GM18907 (cell line): ENCODE measurements around the gene LGALS9B.
"Not testable (repeated sequence)": the region's sequence is repeated elsewhere in the genome, so short reads cannot be mapped to it uniquely, and the experiment has no call there.

ENCODE experiments used
- ATAC-seq: cut with Tn5 transposase; IDR thresholded peaks from one replicate; pipeline ENCODE4 v1.9.1; 2021; ENCODE audit warnings: mild to moderate bottlenecking, moderate library complexity; ENCODE audit not compliant: unreplicated experiment

Gene LGALS9B

GRCh38 chr17:20469107-20469506 lies 1.8 kb upstream of the LGALS9B start:
- not testable (repeated sequence) for ATAC-seq

- not testable (repeated sequence) for ATAC-seq
Measured at GRCh38 chr17:20466999-20467398, 340 bp downstream of the LGALS9B start.

GRCh38 chr17:20466553-20466952 lies 786 bp downstream of the LGALS9B start:
- not testable (repeated sequence) for ATAC-seq

DNA sequence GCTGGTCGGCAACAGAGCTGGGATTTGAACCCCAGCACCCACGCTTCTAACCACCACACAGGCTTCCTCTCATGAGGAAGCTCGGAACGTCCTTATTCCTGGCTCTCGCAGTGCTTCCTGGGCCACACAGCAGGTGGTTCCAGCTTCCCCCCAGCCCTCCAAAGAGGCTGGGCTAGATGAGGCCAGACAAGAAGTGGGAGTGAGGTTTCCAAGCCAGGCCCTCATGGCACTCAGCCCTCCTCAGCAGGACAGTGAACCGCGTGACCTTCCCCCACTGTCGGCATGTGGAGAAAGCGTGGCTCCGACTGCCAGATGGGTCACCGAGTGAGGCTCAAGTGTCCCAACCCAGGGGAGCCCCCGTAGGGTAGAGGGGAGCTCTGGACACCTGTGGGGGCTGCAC lies 1.8 kb downstream of the LGALS9B start:
- ATAC-seq = not testable (repeated sequence)

- ATAC-seq = not testable (repeated sequence)
Measured at GRCh38 chr17:20464854-20465414, 2.4 kb downstream of the LGALS9B start.

GRCh38 chr17:20462158-20462557 lies 5.2 kb downstream of the LGALS9B start:
- ATAC-seq = not testable (repeated sequence)

GRCh38 chr17:20457848-20458381 lies 9.4 kb downstream of the LGALS9B start:
- not testable (repeated sequence) for ATAC-seq

- ATAC-seq = not testable (repeated sequence)
Measured at GRCh38 chr17:20455106-20455505, 12.2 kb downstream of the LGALS9B start.

GRCh38 chr17:20453820-20454434 lies 13.4 kb downstream of the LGALS9B start:
- not testable (repeated sequence) for ATAC-seq

DNA sequence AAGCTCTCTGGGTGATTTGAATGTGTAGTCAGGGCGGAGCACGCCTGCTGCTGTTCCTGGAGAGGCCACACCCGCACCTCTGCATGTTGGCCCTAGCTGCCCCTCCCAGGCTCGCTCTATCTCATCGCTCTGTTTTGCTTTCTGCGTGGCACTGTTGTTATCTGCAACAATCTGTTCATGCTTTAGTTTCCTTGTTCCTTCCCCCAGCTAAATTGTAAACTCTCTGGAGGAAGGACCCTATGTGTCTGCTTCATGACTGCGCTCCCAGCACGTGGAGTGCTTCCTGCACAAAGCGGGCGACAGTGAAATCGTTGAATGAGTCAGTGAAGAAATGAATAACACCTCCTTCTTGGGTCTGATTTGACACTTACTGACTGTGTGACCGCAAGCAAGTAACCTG lies 16.5 kb downstream of the LGALS9B start:
- peak; percentile 61 for ATAC-seq

GRCh38 chr17:20447534-20448321 lies 19.6 kb downstream of the LGALS9B start:
- not testable (repeated sequence) for ATAC-seq

DNA sequence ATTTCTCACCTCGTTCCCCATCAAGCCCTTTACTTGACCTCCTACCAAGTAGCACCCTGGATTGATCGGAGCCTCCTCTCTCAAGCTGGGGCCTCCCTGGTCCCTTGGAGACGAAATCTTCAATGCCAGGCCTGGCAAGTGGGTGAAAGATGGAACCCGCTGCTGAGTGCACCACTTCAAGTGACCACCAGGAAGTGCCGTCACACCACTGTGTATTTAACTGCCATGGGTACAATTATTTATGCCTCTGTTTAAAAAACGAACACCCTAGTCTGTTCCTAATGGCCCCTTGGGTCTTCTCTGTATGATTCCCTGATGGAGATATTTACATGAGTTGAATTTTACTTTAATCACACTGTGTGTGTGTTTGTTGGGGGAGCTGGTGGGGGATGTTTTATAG lies 20.4 kb downstream of the LGALS9B start:
- ATAC-seq = not testable (repeated sequence)

GRCh38 chr17:20444581-20445236 lies 22.6 kb downstream of the LGALS9B start:
- not testable (repeated sequence) for ATAC-seq

- ATAC-seq = not testable (repeated sequence)
Measured at GRCh38 chr17:20444173-20444572, 23.2 kb downstream of the LGALS9B start.

- ATAC-seq = not testable (repeated sequence)
Measured at GRCh38 chr17:20443632-20444031, 23.7 kb downstream of the LGALS9B start.

DNA sequence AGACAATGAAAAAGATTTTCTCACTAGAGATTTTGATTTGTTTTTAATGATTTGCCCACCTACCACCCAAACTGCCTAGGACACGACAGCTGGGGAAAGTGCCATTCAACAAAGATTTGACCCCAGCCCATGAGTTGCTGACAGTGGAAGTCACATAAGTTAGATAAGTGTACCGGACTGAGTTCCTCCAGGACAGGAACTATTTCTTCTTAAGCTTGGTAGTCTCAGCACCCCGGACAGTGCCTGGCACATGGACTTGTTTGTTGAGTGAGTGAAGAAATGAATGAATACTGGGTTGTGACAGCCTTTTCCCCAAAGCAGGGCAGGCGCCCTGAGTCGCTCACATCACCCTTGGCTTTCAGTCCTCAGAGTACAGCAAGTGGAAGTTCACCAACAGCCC lies 26.7 kb downstream of the LGALS9B start:
- not testable (repeated sequence) for ATAC-seq

- not testable (repeated sequence) for ATAC-seq
Measured at GRCh38 chr17:20435166-20435565, 32.2 kb downstream of the LGALS9B start.

- not testable (repeated sequence) for ATAC-seq
Measured at GRCh38 chr17:20433382-20433781, 34.0 kb downstream of the LGALS9B start.

- ATAC-seq = not testable (repeated sequence)
Measured at GRCh38 chr17:20427264-20427663, 40.1 kb downstream of the LGALS9B start.

- not testable (repeated sequence) for ATAC-seq
Measured at GRCh38 chr17:20422826-20423225, 44.5 kb downstream of the LGALS9B start.

DNA sequence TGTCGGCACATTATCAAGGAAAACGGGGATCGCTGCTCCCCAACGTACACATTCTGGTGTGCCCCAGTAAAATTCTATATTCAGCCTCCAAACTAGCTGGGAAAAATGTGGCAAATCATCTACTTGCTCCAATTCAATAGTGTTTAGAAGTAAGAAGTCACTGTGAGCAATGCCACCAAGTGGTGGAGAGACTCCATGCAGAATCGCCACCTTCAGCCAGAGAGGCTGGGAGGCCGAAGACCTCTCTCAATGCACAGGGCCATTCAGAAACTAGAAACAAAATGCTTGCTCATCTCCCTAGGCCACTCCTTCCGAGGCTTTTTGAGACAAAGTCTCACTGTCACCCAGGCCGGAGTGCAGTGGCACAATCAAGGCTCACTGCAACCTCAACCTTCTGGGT lies 48.5 kb downstream of the LGALS9B start:
- ATAC-seq = not testable (repeated sequence)
